DND-41 (cell line): ENCODE measurements around the gene GLCE.

Source experiments
- ATAC-seq: fragments of 200-7000 bp; cut with Tn5 transposase; 3 replicates; pipeline ENCODE4 v1.9.1; 2021; ENCODE audit warnings: low read depth; ENCODE audit not compliant: insufficient read depth
- DNase-seq: peaks from one replicate; pipeline ENCODE4 v3.0.0-alpha.2; 2020
- H2AFZ ChIP-seq: 2 replicates; pipeline ENCODE4 v1.6.0; 2012; ENCODE audit warnings: low read depth, low read length
- H3K27ac ChIP-seq: 2 replicates; pipeline ENCODE4 v1.5.1; 2012; ENCODE audit warnings: low read length, inconsistent platforms
- H3K27me3 ChIP-seq: fragments of 200-600 bp; sonication (generic); 2 replicates; pipeline ENCODE4 v1.6.0; 2012; ENCODE audit warnings: low read length, mild to moderate bottlenecking, inconsistent platforms; ENCODE audit not compliant: insufficient read depth, poor library complexity
- H3K36me3 ChIP-seq: 2 replicates; pipeline ENCODE4 v1.5.1; 2012; ENCODE audit warnings: low read length, inconsistent platforms; ENCODE audit not compliant: insufficient read depth
- H3K4me1 ChIP-seq: 2 replicates; pipeline ENCODE4 v1.5.1; 2012; ENCODE audit warnings: mild to moderate bottlenecking, low read length; ENCODE audit not compliant: insufficient read depth
- H3K4me2 ChIP-seq: 2 replicates; pipeline ENCODE4 v1.6.0; 2012; ENCODE audit warnings: mild to moderate bottlenecking, moderate library complexity, low read length, inconsistent platforms; ENCODE audit not compliant: insufficient read depth
- H3K4me3 ChIP-seq, 2 experiments: fragments of 200-600 bp in 1 of 2; shearing (Covaris generic) in 1 of 2; 2 replicates each; pipeline ENCODE4 v1.5.1; 2012 to 2016; ENCODE audit warnings: inconsistent platforms in 2 of 2, low read length in 2 of 2, mild to moderate bottlenecking in 2 of 2, low read depth in 1 of 2, moderate library complexity in 1 of 2
- H3K79me2 ChIP-seq: 2 replicates; pipeline ENCODE4 v1.6.0; 2012; ENCODE audit warnings: low read length, inconsistent platforms; ENCODE audit not compliant: insufficient read depth
- H3K9ac ChIP-seq: 2 replicates; pipeline ENCODE4 v1.6.0; 2012; ENCODE audit warnings: low read depth, mild to moderate bottlenecking, inconsistent platforms, low read length, moderate library complexity
- H3K9me3 ChIP-seq: 2 replicates; pipeline ENCODE4 v1.5.1; 2012; ENCODE audit warnings: low read length, moderate library complexity, mild to moderate bottlenecking, inconsistent platforms; ENCODE audit not compliant: insufficient read depth, severe bottlenecking
- H4K20me1 ChIP-seq: 2 replicates; pipeline ENCODE4 v1.6.0; 2012; ENCODE audit warnings: low read length; ENCODE audit not compliant: insufficient read depth
- EZH2 ChIP-seq: IDR thresholded peaks from 3 replicates; pipeline ENCODE4 v1.6.1; 2012; ENCODE audit warnings: borderline replicate concordance, low read depth, mild to moderate bottlenecking, moderate library complexity, low read length, inconsistent platforms; ENCODE audit not compliant: severe bottlenecking
- TF ChIP-seq, protein P1 (sequence below): IDR thresholded peaks from 2 replicates; pipeline ENCODE4 v1.5.1; 2012; ENCODE audit warnings: borderline replicate concordance, low read length, moderate library complexity, mild to moderate bottlenecking; ENCODE audit not compliant: poor library complexity, severe bottlenecking; ENCODE audit errors: extremely low read depth

Gene GLCE

DNA sequence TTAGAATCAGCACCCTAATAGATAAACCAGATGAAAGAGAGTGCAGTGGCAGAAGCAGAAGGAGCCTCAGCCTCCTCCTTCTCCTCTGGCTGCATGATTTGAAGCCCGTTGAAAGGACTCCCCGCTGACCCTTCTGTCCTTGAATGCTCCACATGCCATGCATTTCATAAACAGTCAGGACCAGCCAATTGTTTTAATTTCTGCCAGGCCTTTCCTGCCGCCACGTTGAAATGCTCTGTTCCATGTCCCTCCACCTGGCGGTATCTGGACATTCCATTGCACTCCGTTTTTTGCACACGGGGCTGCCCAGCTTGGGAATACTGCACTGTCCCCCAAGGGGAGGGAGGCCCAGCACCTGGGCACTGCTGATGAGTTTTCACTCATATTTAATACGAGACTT is 35.2 kb upstream of the GLCE start:
- Histone ChIP-seq H3K9me3 (no peaks in the 10 kb centered on the region), H4K20me1 (no peaks in the 10 kb centered on the region), H3K27ac (no peak overlapping the region), H3K79me2 (no peaks in the 10 kb centered on the region), H3K4me1 (no peaks in the 10 kb centered on the region), H3K36me3 (no peaks in the 10 kb centered on the region), H3K4me2 (no peak overlapping the region), H2AFZ (no peak overlapping the region), H3K27me3 (peaks cover 9% of the 10 kb centered on the region), H3K4me3 (no peak overlapping the region), H3K9ac (no peak overlapping the region)
- ATAC-seq (no peak), DNase-seq (no peak)
- TF ChIP-seq, protein P1, sequence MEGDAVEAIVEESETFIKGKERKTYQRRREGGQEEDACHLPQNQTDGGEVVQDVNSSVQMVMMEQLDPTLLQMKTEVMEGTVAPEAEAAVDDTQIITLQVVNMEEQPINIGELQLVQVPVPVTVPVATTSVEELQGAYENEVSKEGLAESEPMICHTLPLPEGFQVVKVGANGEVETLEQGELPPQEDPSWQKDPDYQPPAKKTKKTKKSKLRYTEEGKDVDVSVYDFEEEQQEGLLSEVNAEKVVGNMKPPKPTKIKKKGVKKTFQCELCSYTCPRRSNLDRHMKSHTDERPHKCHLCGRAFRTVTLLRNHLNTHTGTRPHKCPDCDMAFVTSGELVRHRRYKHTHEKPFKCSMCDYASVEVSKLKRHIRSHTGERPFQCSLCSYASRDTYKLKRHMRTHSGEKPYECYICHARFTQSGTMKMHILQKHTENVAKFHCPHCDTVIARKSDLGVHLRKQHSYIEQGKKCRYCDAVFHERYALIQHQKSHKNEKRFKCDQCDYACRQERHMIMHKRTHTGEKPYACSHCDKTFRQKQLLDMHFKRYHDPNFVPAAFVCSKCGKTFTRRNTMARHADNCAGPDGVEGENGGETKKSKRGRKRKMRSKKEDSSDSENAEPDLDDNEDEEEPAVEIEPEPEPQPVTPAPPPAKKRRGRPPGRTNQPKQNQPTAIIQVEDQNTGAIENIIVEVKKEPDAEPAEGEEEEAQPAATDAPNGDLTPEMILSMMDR = no peak
- TF ChIP-seq EZH2 = no peak

DNA sequence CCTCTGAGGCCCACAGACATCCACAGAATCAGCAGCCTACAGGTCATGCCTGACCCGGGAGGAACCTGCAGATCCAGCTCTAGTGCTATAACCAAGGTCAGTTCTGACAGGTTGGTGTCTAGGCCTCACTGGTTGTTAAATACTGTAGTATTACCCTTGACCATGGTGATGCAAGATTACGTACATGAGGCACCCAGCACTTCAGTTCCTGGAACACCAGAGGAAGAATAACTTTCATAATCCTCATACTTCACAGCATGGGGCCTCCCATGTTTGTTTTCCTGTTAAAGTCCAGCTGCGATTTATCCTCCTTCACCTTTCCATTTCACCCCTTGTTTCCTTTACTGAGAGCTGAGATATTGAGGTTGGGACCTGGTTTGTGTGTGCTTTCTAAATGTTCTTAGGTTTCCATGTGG is 34.4 kb upstream of the GLCE start:
- no peaks in the 10 kb centered on the region for H3K9me3 ChIP-seq
- H3K27ac ChIP-seq = no peak overlapping the region
- no peaks in the 10 kb centered on the region for H4K20me1 ChIP-seq
- H2AFZ ChIP-seq = no peak overlapping the region
- TF ChIP-seq, protein P1 = no peak
- no peak for TF ChIP-seq EZH2
- H3K4me1 ChIP-seq = no peaks in the 10 kb centered on the region
- no peak for ATAC-seq
- H3K36me3 ChIP-seq = no peaks in the 10 kb centered on the region
- H3K4me2 ChIP-seq = no peak overlapping the region
- peaks cover 9% of the 10 kb centered on the region for H3K27me3 ChIP-seq
- H3K79me2 ChIP-seq = no peaks in the 10 kb centered on the region
- no peak overlapping the region for H3K9ac ChIP-seq
- no peak overlapping the region for H3K4me3 ChIP-seq
- no peak for DNase-seq

DNA sequence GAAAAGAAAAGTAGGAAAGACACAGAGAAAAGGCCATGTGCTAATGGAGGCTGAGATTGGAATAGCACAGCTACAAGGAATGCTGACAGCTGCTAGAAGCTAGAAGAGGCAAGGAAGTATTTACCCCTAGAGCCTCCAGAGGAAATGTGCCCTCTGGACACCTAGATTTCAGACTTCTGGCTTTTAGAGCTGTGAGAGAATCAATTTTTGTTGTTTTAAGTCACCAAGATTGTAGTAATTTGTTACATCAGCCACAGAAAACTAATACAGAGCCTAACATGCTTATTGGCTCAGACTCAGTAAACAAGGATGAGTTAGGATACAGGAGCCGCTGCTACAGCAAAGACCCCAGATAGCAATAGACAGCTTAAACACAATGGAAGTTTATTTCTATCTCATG is 33.1 kb upstream of the GLCE start:
- H2AFZ ChIP-seq = no peak overlapping the region
- H4K20me1 ChIP-seq = no peaks in the 10 kb centered on the region
- H3K4me2 ChIP-seq = no peak overlapping the region
- H3K27ac ChIP-seq = no peak overlapping the region
- H3K4me1 ChIP-seq = no peaks in the 10 kb centered on the region
- H3K36me3 ChIP-seq = no peaks in the 10 kb centered on the region
- DNase-seq (no peak), ATAC-seq (no peak)
- no peaks in the 10 kb centered on the region for H3K79me2 ChIP-seq
- peaks cover 9% of the 10 kb centered on the region for H3K27me3 ChIP-seq
- TF ChIP-seq EZH2 = no peak
- TF ChIP-seq, protein P1 = no peak
- no peak overlapping the region for H3K9ac ChIP-seq
- no peaks in the 10 kb centered on the region for H3K9me3 ChIP-seq
- no peak overlapping the region for H3K4me3 ChIP-seq
